AG09309 (cell line): ENCODE measurements around the gene GRIP1.

Source experiments
- DNase-seq: peaks from one replicate; pipeline ENCODE4 v3.0.0-alpha.2; 2010; ENCODE audit warnings: low read depth
- H3K4me3 ChIP-seq: 2 replicates; pipeline ENCODE4 v1.5.1; 2011; ENCODE audit warnings: mild to moderate bottlenecking, low read depth, low read length, moderate library complexity; ENCODE audit not compliant: control insufficient read depth
- CTCF ChIP-seq: IDR thresholded peaks from 2 replicates; pipeline ENCODE4 v1.5.1; 2011; ENCODE audit warnings: mild to moderate bottlenecking, low read depth, low read length, inconsistent platforms; ENCODE audit not compliant: insufficient read depth, control insufficient read depth; ENCODE audit errors: missing control alignments

GRIP1 gene

GRCh38 chr12:66627270-66627987 is 51.4 kb downstream of the GRIP1 start:
- TF ChIP-seq CTCF, result no peak
- no peak overlapping the region for H3K4me3 ChIP-seq
- DNase-seq, result no peak

DNA sequence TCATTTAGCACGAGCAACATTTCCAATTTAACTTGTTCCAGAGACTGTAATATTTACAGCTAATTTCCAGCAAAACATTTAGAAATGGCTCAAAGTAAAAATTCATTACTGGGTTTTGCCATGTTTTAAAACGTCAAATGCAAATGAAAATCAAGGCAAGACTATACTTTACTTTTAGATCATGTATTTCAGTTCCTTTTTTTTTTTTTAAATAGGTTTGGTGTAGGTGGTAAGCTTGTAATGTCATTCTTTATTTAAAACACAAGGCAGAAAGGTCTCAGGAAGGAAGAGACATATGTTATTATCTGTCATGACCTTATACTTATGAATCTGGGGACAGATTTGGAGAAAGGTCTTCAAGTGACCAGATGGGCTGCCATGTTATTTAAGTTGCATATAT is 54.1 kb downstream of the GRIP1 start:
- H3K4me3 ChIP-seq, result no peak overlapping the region
- no peak for TF ChIP-seq CTCF
- DNase-seq, result no peak

DNA sequence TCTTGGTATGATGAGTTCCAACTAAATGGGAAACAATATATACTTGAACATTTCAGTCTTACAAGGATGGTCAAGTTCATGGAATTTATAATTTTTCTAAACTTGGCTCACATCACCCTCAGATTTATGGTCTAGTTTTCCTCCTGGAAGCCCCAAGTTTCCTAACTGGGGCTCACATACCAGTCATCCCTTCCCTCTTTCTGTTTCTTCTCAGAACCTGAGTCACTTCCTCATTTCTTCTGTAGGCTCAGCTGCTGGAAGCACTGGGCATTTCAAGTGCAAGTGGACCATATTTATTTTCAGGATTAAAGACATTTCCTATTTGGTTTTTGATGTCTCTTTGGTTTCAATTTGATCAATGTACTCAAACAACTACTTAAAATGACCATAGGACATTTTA is 55.4 kb downstream of the GRIP1 start:
- TF ChIP-seq CTCF, result no peak
- no peak overlapping the region for H3K4me3 ChIP-seq
- no peak for DNase-seq

- no peak for DNase-seq
- H3K4me3 ChIP-seq, result no peak overlapping the region
- no peak for TF ChIP-seq CTCF
These were observed 58.2 kb downstream of the GRIP1 start for GRCh38 chr12:66620688-66621087.

- H3K4me3 ChIP-seq, result no peak overlapping the region
- no peak for DNase-seq
- TF ChIP-seq CTCF, result no peak
These were observed 58.9 kb downstream of the GRIP1 start for GRCh38 chr12:66620026-66620425.

GRCh38 chr12:66617991-66618390 is 60.9 kb downstream of the GRIP1 start:
- H3K4me3 ChIP-seq, result no peak overlapping the region
- no peak for TF ChIP-seq CTCF

More at GRCh38 chr12:66617991-66618390, 60.9 kb downstream of the GRIP1 start:
- no peak for DNase-seq
